ENCODE results near the gene LAD1. TPM values are rescaled to one million over a fixed set of nuclear protein-coding genes. Genes with fewer than 3 reads are reported as not detected.

The LAD1 gene
- total and polyA plus RNA-seq, 2 of the 13 experiments (the other 11 are each of a cell fraction or from before 2014, with no cell fraction given) = 10.8 to 65.6 TPM

GRCh38 chr1:201406831-201407406, 7.8 kb upstream of the LAD1 start:
- ATAC-seq = peak; percentile 37
- Histone ChIP-seq H3K79me2 (ENCODE audit: insufficient read depth, low read length) (no peaks in the 10 kb centered on the region), H3K4me2 (ENCODE audit: low read depth, low read length) (peak overlapping the region; percentile 46), H3K9me3 (ENCODE audit: low read length) (no peaks in the 10 kb centered on the region), H3K27me3 (ENCODE audit: control insufficient read depth in 1 of 2, insufficient read depth in 2 of 2, low read length in 2 of 2) (peaks cover 1 to 9% of the 10 kb centered on the region in 2 experiments; a peak in 1 of 5 replicates), H3K27ac (ENCODE audit: extremely low read length, insufficient read depth, low read length) (no peak overlapping the region), H3K4me3 (replicated peaks in 1 of 3; ENCODE audit: insufficient read depth in 1 of 3, low read depth in 2 of 3, low read length in 3 of 3) (no peak overlapping the region), H2AFZ (ENCODE audit: low read length) (no peak overlapping the region), H3K4me1 (ENCODE audit: insufficient read depth, low read length) (peaks cover 56% of the 10 kb centered on the region), H4K20me1 (ENCODE audit: insufficient read depth, low read length) (no peaks in the 10 kb centered on the region), H3K36me3 (replicated peaks in 1 of 2; ENCODE audit: control insufficient read depth in 1 of 2, insufficient read depth in 2 of 2, low read length in 2 of 2) (no peaks in the 10 kb centered on the region), H3K9ac (ENCODE audit: insufficient read depth, low read depth, low read length) (no peak overlapping the region)
- CTCF ChIA-PET (ENCODE audit: low intra/inter-chr PET ratio, low total read pairs) = interaction anchor here (1.7 to 5.1 kb wide), 2 partner anchors 22 to 29 kb away, joined by 3 to 65 read pairs; no protein-coding TSS in a partner anchor
- in situ Hi-C loops (cut with HindIII; ENCODE audit: extremely low pct_ligation_motif_present, low pct_unique_long_range_greater_than_20kb) (no loop called here), intact Hi-C loops (cut with micrococcal nuclease; ENCODE audit: unreplicated experiment) (no loop called here)
- WGBS (ENCODE audit: low lambda C conversion rate) = 53% methylated on average over 7 of the region's 8 CpGs
- FAIRE-seq = peak; percentile 15
- POLR2A ChIA-PET = interaction anchor here (2.2 to 3.7 kb wide), 6 partner anchors 10 to 27 kb away, joined by 7 to 40 read pairs (median 16); no protein-coding TSS in a partner anchor
- peak; percentile 44 for DNase-seq (ENCODE audit: low spot score)
- no TSS peak for BruUV-seq (replicated peaks)
- 0 out of 2 replicates have a peak, but pooled peaks have one; percentile 25 for TF ChIP-seq ZNF644 (CRISPR knock-in tag; IDR thresholded peaks at IDR 0.05; ENCODE audit: low read depth)
- TF ChIP-seq REXO4 (CRISPR knock-in tag; IDR thresholded peaks at IDR 0.05; ENCODE audit: borderline replicate concordance) = no peak
- TF ChIP-seq POGZ (CRISPR knock-in tag; IDR thresholded peaks at IDR 0.05) = peak; percentile 16; the same call in 1 of the 2 replicates
- TF ChIP-seq ZNF431 (CRISPR knock-in tag; IDR thresholded peaks at IDR 0.05; ENCODE audit: borderline replicate concordance, low read depth) = no peak
- TF ChIP-seq IKZF5 (CRISPR knock-in tag; IDR thresholded peaks at IDR 0.05) = no peak
- TF ChIP-seq ZFY (CRISPR knock-in tag; IDR thresholded peaks at IDR 0.05) = 0 out of 2 replicates have a peak, but pooled peaks have one; percentile 20
- no peak for TF ChIP-seq ZNF484 (CRISPR knock-in tag; IDR thresholded peaks at IDR 0.05; ENCODE audit: borderline replicate concordance, low read depth)
- TF ChIP-seq ZNF580 (CRISPR knock-in tag; IDR thresholded peaks at IDR 0.05; ENCODE audit: borderline replicate concordance, low read depth) = no peak
- no peak for TF ChIP-seq THYN1 (CRISPR knock-in tag; IDR thresholded peaks at IDR 0.05; ENCODE audit: borderline replicate concordance, low read depth)
- TF ChIP-seq CTCF (CRISPR knock-in tag; IDR thresholded peaks at IDR 0.05) = no peak
- no peak for TF ChIP-seq ZNF260 (CRISPR knock-in tag; IDR thresholded peaks at IDR 0.05; ENCODE audit: borderline replicate concordance, low read depth)
- peak; percentile 13; the same call in 1 of the 2 replicates for TF ChIP-seq TAF1 (CRISPR knock-in tag; IDR thresholded peaks at IDR 0.05)
- no peak for TF ChIP-seq JUND (CRISPR knock-in tag; IDR thresholded peaks at IDR 0.05)
- TF ChIP-seq SOX5 (CRISPR knock-in tag; IDR thresholded peaks at IDR 0.05; ENCODE audit: borderline replicate concordance) = no peak
- 0 out of 2 replicates have a peak, but pooled peaks have one; percentile 63 for TF ChIP-seq PRDM15 (CRISPR knock-in tag; IDR thresholded peaks at IDR 0.05)
- TF ChIP-seq ZNF230 (CRISPR knock-in tag; IDR thresholded peaks at IDR 0.05) = no peak
- no peak for TF ChIP-seq ZNF264 (CRISPR knock-in tag; IDR thresholded peaks at IDR 0.05)
- no peak for TF ChIP-seq ZNF20 (CRISPR knock-in tag; IDR thresholded peaks at IDR 0.05)

Measured in HepG2 (cell line).